GM10248 (cell line): ENCODE measurements around the gene BIN2.

ENCODE experiments used
- CTCF ChIA-PET: fragments of 300-600 bp; sonication (Branson Sonifier 250); formaldehyde crosslinking; extraction: SDS; loops from one replicate; lab custom pipeline; 2021; ENCODE audit warnings: antibody characterized with exemption; lab: Yijun Ruan, JAX
- POLR2A ChIA-PET: fragments of 350-650 bp; sonication (Branson Sonifier 250); formaldehyde crosslinking; extraction: SDS; loops from one replicate; lab custom pipeline; 2020; ENCODE audit warnings: antibody characterized with exemption; lab: Yijun Ruan, JAX
- DNase-seq: peaks from one replicate; pipeline ENCODE4 v3.0.0; 2012; ENCODE audit errors: extremely low spot score
- CTCF ChIP-seq: IDR thresholded peaks from 2 replicates; pipeline ENCODE4 v1.5.1; 2012; ENCODE audit warnings: mild to moderate bottlenecking, low read depth; ENCODE audit errors: extremely low read depth, missing control alignments, control extremely low read depth

Gene BIN2

DNA sequence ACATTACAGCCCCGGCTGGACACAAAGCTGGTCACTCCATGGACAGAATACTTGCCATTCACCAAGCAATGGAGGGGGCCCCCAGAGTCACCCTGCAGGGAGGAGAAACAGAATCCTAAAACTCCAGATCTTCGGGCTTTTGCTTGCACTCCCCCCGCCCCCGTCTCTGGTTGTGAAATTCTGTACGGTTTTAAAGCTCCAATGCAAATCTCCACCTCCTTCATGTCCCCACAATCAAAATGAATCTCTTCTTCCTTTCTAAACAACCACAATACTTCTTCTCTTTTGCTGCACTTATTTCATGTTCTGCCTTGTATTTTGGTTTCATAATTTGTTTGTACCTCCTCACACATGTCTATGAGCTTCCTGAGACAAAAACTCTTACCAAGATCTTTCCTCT lies 5.8 kb upstream of the BIN2 start:
- POLR2A ChIA-PET = no interaction called here
- DNase-seq = no peak
- CTCF ChIA-PET = interaction anchor here (0.9 to 4.8 kb wide), 3 partner anchors 9 to 51 kb away, joined by 3 to 41 read pairs (median 3); no protein-coding TSS in a partner anchor
- no peak for TF ChIP-seq CTCF

GRCh38 chr12:51328587-51328986 lies 4.6 kb upstream of the BIN2 start:
- no peak for DNase-seq
- CTCF ChIA-PET = interaction anchor here (4.8 kb wide), 1 partner anchor 12 kb away, joined by 48 read pairs; no protein-coding TSS in a partner anchor
- POLR2A ChIA-PET = no interaction called here
- TF ChIP-seq CTCF = no peak

- ChIA-PET POLR2A (no interaction called here), CTCF (interaction anchor here (0.9 to 4.8 kb wide), 4 partner anchors 9 to 24 kb away, joined by 3 to 48 read pairs (median 4); no protein-coding TSS in a partner anchor)
- DNase-seq = peak; percentile 68
- no peak for TF ChIP-seq CTCF
These were observed 2.9 kb upstream of the BIN2 start for GRCh38 chr12:51326698-51327439.

DNA sequence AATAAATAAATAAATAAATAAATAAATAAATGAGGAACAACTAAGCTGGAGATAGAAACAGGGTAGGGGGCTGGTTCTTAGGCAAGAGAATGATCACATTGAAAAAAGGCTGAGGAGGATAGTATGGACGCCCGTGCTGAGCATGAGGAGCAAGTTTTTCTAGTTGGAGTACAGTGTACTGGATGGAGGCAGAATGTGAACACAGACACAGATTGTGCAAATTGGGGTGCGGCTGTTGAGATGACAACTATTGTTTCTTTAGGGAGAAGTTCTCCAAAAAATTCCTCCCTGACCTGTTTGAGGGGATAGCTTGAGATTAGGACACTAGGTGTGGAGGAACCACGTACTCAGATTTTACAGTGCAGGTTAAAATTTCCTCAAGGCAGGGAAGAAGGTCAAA lies 979 bp upstream of the BIN2 start:
- no peak for TF ChIP-seq CTCF
- ChIA-PET CTCF (interaction anchor here (4.8 kb wide), 1 partner anchor 16 kb away, joined by 48 read pairs; no protein-coding TSS in a partner anchor), POLR2A (no interaction called here)
- no peak for DNase-seq

- POLR2A ChIA-PET = no interaction called here
- CTCF ChIA-PET = interaction anchor here (0.9 to 8.4 kb wide), 3 partner anchors 12 to 38 kb away, joined by 3 to 54 read pairs (median 3); no protein-coding TSS in a partner anchor
- no peak for TF ChIP-seq CTCF
- DNase-seq = no peak
These were observed 535 bp downstream of the BIN2 start for GRCh38 chr12:51323317-51323960.

DNA sequence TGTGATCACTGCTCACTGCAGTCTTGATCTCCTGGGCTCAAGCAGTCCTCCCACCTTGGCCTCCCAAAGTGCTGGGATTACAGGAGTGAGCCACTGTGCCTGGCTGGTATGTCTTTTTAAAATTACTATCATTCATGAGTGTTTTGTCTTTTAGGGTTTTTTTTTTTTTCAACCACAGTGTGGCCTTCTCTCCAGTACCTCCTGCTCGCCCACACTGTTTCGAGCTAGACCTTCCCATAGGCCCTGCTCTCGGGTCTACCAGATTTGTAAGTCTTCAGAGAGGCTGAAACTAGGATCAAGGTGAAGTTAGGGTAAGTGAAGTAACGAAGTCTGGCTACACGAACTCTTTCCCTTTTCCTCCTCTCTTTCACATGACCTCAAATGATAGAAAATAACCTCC lies 1.5 kb downstream of the BIN2 start:
- CTCF ChIA-PET = interaction anchor here (0.9 to 8.4 kb wide), 4 partner anchors 11 to 39 kb away, joined by 3 to 54 read pairs (median 3); no protein-coding TSS in a partner anchor
- no peak for TF ChIP-seq CTCF
- POLR2A ChIA-PET = no interaction called here
- peak; percentile 62 for DNase-seq
